ENCODE measurements around the gene NDUFAF3. TPM values are rescaled to one million over a fixed set of nuclear protein-coding genes. Genes with fewer than 3 reads are reported as not detected.

Gene NDUFAF3
- total RNA-seq, 1 experiment from 2014 or later, result 91.0 TPM

DNA sequence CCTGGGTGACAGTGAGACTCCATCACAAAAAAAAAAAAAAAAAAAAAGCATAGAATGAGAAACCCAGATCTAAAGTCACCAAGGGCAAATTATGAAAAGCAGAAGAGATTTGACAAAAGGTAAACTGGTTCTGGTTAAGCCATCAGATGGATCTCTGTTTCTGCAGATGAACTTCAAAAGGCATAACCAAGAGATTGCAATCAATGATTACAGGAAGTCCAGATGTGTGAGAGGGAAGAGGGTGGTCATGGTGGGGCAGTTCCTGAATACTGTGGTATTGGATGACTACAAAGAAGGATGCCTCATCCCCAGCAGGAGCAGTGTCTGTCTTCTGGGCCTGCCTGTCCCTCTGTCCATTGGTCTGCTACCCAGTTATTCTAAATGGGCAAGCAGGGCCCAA is 28.1 kb upstream of the NDUFAF3 start:
- Histone ChIP-seq H3K4me2 (ENCODE audit: low read length) (no peak overlapping the region), H2AFZ (ENCODE audit: low read depth, low read length, poor library complexity, severe bottlenecking) (no peak overlapping the region), H3K9me3 (ENCODE audit: control insufficient read depth in 1 of 2, insufficient read depth in 1 of 2, low read depth in 1 of 2, low read length in 2 of 2) (no peaks in the 10 kb centered on the region), H3K36me3 (ENCODE audit: control insufficient read depth in 1 of 2, insufficient read depth in 2 of 2, low read length in 2 of 2) (peaks cover 3 to 6% of the 10 kb centered on the region in 2 experiments; a peak in 2 of 4 replicates), H3K27ac (ENCODE audit: low read depth, low read length) (no peak overlapping the region), H3K4me1 (ENCODE audit: control insufficient read depth in 1 of 2, insufficient read depth in 2 of 2, low read length in 2 of 2) (peaks cover 13 to 18% of the 10 kb centered on the region in 2 experiments), H4K20me1 (ENCODE audit: insufficient read depth) (no peaks in the 10 kb centered on the region), H3K27me3 (ENCODE audit: insufficient read depth, low read length) (no peaks in the 10 kb centered on the region), H3K9ac (ENCODE audit: low read length) (no peak overlapping the region), H3K4me3 (replicated peaks in 1 of 2; ENCODE audit: low read depth in 1 of 2, low read length in 2 of 2) (no peak overlapping the region), H3K9me2 (ENCODE audit: insufficient read depth) (no peaks in the 10 kb centered on the region), H3K79me2 (ENCODE audit: insufficient read depth, low read length) (peaks cover 50% of the 10 kb centered on the region)
- ChIA-PET POLR2A (no interaction called here), RAD21 (ENCODE audit: low non-redundant PET in 1 of 2, low total read pairs in 2 of 2, uncharacterized antibody in 2 of 2, unreplicated experiment in 2 of 2) (no interaction called here), CTCF (no interaction called here)
- ATAC-seq, result no peak
- BruUV-seq (replicated peaks), result TSS peak; percentile 4
- DNase-seq (ENCODE audit: low read depth, low spot score), result no peak
- TF ChIP-seq EZH2phosphoT487 (IDR thresholded peaks at IDR 0.05; ENCODE audit: borderline replicate concordance), result no peak
- TF ChIP-seq, protein P1, sequence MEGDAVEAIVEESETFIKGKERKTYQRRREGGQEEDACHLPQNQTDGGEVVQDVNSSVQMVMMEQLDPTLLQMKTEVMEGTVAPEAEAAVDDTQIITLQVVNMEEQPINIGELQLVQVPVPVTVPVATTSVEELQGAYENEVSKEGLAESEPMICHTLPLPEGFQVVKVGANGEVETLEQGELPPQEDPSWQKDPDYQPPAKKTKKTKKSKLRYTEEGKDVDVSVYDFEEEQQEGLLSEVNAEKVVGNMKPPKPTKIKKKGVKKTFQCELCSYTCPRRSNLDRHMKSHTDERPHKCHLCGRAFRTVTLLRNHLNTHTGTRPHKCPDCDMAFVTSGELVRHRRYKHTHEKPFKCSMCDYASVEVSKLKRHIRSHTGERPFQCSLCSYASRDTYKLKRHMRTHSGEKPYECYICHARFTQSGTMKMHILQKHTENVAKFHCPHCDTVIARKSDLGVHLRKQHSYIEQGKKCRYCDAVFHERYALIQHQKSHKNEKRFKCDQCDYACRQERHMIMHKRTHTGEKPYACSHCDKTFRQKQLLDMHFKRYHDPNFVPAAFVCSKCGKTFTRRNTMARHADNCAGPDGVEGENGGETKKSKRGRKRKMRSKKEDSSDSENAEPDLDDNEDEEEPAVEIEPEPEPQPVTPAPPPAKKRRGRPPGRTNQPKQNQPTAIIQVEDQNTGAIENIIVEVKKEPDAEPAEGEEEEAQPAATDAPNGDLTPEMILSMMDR (IDR thresholded peaks at IDR 0.05 in 2 of 3, conservative IDR thresholded peaks at IDR 0.05 in 1 of 3; ENCODE audit: borderline replicate concordance in 1 of 3, insufficient read depth in 1 of 3, low read depth in 2 of 3, low read length in 2 of 3), result no peak
- intact Hi-C loops (cut with micrococcal nuclease), result no loop called here

DNA sequence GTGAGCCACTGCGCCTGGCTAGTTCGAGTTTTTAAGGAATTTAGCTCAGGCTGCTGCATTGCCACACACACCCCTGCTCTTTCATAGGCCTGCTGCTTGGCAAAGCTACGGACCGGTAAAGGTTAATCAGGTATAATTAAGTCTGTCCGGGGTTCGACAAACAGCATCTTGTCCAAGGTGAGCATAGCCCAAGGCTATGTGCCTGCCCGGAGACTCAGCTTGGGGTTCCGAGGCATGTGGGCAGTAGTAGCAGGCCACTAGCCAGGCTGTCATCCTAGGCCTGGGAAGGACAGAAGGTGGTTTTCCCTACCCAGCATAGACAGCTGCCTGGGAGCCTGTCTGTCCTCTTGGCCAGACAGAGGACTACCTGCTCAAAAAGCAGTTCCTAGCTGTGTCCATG is 25.3 kb upstream of the NDUFAF3 start:
- RAD21 ChIA-PET (ENCODE audit: low non-redundant PET in 1 of 2, low total read pairs in 2 of 2, uncharacterized antibody in 2 of 2, unreplicated experiment in 2 of 2), result no interaction called here
- no peak overlapping the region for H3K4me3 ChIP-seq (replicated peaks in 1 of 2; ENCODE audit: low read depth in 1 of 2, low read length in 2 of 2)
- no peak for DNase-seq (ENCODE audit: low read depth, low spot score)
- no peak overlapping the region for H3K9ac ChIP-seq (ENCODE audit: low read length)
- POLR2A ChIA-PET, result no interaction called here
- H3K79me2 ChIP-seq (ENCODE audit: insufficient read depth, low read length), result peaks cover 28% of the 10 kb centered on the region
- CTCF ChIA-PET, result interaction anchor here (1.4 kb wide), 1 partner anchor 9 kb away, joined by 5 read pairs; no protein-coding TSS in a partner anchor
- H3K27me3 ChIP-seq (ENCODE audit: insufficient read depth, low read length), result no peaks in the 10 kb centered on the region
- H2AFZ ChIP-seq (ENCODE audit: low read depth, low read length, poor library complexity, severe bottlenecking), result no peak overlapping the region
- no peak overlapping the region for H3K27ac ChIP-seq (ENCODE audit: low read depth, low read length)
- no TSS peak for BruUV-seq (replicated peaks)
- H3K4me1 ChIP-seq (ENCODE audit: control insufficient read depth in 1 of 2, insufficient read depth in 2 of 2, low read length in 2 of 2), result peaks cover 1 to 2% of the 10 kb centered on the region in 2 experiments; a peak in 3 of 4 replicates
- TF ChIP-seq SRF (IDR thresholded peaks at IDR 0.05; ENCODE audit: low read depth) (no peak), EGR1 (IDR thresholded peaks at IDR 0.05; ENCODE audit: low read depth) (no peak), RAD21 (IDR thresholded peaks at IDR 0.05; ENCODE audit: low read depth) (no peak), SIN3A (IDR thresholded peaks at IDR 0.05; ENCODE audit: low read depth) (no peak), ZFX (IDR thresholded peaks at IDR 0.05) (no peak)
- TF ChIP-seq, protein P2, sequence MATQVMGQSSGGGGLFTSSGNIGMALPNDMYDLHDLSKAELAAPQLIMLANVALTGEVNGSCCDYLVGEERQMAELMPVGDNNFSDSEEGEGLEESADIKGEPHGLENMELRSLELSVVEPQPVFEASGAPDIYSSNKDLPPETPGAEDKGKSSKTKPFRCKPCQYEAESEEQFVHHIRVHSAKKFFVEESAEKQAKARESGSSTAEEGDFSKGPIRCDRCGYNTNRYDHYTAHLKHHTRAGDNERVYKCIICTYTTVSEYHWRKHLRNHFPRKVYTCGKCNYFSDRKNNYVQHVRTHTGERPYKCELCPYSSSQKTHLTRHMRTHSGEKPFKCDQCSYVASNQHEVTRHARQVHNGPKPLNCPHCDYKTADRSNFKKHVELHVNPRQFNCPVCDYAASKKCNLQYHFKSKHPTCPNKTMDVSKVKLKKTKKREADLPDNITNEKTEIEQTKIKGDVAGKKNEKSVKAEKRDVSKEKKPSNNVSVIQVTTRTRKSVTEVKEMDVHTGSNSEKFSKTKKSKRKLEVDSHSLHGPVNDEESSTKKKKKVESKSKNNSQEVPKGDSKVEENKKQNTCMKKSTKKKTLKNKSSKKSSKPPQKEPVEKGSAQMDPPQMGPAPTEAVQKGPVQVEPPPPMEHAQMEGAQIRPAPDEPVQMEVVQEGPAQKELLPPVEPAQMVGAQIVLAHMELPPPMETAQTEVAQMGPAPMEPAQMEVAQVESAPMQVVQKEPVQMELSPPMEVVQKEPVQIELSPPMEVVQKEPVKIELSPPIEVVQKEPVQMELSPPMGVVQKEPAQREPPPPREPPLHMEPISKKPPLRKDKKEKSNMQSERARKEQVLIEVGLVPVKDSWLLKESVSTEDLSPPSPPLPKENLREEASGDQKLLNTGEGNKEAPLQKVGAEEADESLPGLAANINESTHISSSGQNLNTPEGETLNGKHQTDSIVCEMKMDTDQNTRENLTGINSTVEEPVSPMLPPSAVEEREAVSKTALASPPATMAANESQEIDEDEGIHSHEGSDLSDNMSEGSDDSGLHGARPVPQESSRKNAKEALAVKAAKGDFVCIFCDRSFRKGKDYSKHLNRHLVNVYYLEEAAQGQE (IDR thresholded peaks at IDR 0.05; ENCODE audit: low read depth), result no peak
- H3K9me3 ChIP-seq (ENCODE audit: control insufficient read depth in 1 of 2, insufficient read depth in 1 of 2, low read depth in 1 of 2, low read length in 2 of 2), result no peaks in the 10 kb centered on the region
- no peak for ATAC-seq
- no peaks in the 10 kb centered on the region for H3K9me2 ChIP-seq (ENCODE audit: insufficient read depth)
- no peaks in the 10 kb centered on the region for H4K20me1 ChIP-seq (ENCODE audit: insufficient read depth)
- intact Hi-C loops (cut with micrococcal nuclease), result no loop called here
- peaks cover 3 to 6% of the 10 kb centered on the region in 2 experiments; a peak in 2 of 4 replicates for H3K36me3 ChIP-seq (ENCODE audit: control insufficient read depth in 1 of 2, insufficient read depth in 2 of 2, low read length in 2 of 2)
- no peak overlapping the region for H3K4me2 ChIP-seq (ENCODE audit: low read length)

Data from HCT116 (cell line).